HG02852 (cell line): ENCODE measurements around the gene LPP.
A peak's percentile ranks its signal among the peaks of the same experiment; 100 is the strongest.

Source experiments
- ATAC-seq: cut with Tn5 transposase; IDR thresholded peaks from one replicate; pipeline ENCODE4 v1.9.1; 2021; ENCODE audit warnings: mild to moderate bottlenecking, moderate library complexity; ENCODE audit not compliant: unreplicated experiment

The LPP gene

DNA sequence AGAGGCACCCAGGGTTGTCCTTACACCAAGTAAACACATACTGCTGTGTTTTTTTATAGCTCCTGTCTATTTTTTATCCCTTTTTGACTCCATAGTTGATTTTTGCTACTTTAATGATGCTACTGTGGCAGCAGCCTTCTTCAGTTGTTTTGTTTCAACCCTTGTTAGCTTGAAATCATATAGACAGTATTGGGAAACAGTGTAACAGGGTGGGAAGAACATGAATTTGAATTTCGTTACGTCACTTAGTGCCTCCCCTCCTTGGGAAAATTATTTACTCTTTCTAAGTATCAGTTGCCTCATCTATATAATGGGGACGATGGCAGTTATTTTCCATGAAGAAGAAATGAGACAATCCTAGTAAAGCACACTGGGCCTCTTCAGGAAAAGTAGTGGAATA lies 608.0 kb downstream of the LPP start:
- ATAC-seq: no peak

- ATAC-seq: no peak
These were observed 610.7 kb downstream of the LPP start for GRCh38 chr3:188764609-188765008.

DNA sequence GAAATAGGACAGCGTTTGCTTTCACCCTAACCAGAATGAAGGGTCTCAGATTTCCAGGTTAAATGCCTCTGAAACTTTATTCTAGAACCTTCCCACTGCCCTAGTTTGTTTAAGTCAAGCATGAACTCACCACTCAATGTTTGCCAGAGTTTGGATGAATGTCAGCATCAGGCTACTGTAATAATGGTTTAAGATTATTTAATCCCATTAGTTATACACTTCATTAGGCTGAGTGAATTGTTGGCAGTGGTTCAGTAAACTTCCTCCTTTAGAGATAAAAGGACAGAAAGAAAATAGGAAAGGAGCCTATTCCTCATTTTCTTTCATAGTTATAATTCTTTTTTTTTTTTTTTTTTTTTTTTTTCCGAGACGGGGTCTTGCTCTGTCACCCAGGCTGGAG lies 615.9 kb downstream of the LPP start:
- ATAC-seq: no peak

DNA sequence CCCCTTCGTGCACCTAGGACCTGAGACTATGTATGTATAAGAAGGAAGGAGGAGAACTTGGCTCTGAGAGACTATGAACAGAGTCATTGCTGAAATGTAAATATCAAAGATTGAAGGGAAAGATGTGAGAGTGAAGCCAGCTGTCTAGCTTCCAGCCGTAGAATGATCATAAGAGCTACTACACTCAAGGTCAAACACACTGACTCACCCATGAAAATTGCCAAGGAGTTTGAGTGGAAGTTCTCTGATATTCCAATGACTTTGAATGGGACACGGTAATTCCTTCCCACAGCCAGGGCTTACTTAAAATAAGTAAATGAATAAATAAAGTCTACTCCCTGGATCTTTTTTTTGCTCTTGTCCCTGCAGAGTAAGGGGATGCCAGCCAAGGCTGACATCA lies 618.9 kb downstream of the LPP start:
- no peak for ATAC-seq

- ATAC-seq: no peak
These were observed 621.5 kb downstream of the LPP start for GRCh38 chr3:188775412-188775811.

DNA sequence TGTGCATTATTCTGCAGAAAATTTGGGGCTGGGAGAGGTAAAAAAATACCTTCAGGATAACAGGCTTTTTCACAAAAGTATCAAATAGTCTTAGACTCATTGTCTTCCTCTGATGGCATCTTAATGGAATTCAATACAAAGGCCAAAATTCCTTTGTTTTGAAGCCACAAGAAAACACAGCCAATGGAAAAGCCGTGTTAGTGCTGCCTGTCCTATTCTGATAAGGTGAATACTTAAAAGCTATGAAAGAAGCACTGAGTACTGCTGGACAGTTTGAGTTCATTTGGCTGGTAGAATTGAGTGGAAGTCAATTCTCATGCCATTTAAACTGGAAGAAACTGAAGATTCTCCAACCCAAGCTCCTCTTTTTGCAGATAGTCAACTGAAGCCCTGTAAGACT lies 622.5 kb downstream of the LPP start:
- no peak for ATAC-seq

DNA sequence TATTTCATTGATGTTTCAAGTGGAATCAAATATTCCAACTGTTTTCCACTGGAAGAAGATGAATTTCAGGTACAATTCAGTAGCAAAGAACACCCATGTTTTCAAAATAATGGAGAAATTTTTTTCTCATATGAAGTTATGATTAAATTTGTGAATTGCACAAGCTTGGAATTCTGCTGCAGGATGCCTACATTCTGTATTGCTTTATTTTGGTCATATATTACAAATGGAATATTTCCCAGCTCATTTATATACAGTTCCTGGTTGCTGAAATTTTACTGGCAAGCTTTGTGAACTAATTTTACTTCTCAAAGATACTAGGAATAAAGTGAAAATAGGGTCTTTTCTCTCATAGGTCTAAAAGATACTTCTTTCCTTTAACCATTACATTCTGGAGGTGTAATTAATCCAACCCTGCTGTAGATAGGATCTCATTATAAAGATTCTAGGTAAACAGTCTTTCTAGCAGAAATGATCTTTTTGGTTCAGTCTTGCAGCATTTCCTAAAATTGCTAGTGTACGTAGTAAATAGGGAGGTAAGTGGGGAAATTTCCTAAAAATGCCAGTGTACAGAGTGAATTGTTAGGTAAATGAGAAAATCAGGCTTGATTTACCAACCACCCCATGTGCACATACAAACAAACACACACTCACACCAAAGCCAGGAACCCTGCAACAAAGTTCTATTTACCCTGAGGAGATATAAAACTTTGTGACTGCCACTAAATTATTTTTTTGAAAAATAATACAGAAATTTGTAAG lies 624.3 kb downstream of the LPP start:
- ATAC-seq: no peak

DNA sequence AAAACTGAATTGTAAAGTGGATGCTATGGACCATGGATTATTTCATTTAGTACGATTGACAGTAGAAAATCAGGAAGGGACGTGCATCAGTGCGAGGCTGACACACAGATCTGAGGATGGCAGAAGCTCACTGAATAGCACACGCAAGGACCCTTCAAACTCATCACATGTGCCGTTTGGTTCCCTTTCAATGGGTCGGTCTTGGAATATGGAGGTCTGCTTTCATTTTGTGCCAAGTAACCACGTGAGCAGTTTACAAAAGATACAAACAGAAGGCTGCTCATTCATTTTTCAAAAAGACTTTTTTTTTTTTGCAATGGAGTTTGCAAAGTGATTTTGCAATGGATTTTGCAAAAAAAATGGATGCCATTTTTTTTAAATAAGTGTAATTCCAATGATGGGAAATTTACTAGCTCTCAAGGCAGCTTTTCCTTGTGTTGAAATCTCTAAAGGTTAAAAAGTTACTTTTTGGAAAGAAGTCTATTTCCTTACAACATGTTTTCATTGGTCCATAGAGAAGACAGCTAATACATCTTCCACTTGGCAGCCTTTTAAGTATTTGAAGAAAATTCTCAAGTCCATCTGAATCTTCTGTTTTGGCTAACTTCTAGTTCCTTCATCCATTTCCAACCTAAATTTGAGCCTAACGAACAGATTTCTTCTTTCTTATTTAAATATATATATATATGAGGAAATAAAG lies 625.5 kb downstream of the LPP start:
- ATAC-seq: no peak

- no peak for ATAC-seq
These were observed 626.5 kb downstream of the LPP start for GRCh38 chr3:188780193-188781147.

GRCh38 chr3:188782613-188783124 lies 628.7 kb downstream of the LPP start:
- no peak for ATAC-seq

DNA sequence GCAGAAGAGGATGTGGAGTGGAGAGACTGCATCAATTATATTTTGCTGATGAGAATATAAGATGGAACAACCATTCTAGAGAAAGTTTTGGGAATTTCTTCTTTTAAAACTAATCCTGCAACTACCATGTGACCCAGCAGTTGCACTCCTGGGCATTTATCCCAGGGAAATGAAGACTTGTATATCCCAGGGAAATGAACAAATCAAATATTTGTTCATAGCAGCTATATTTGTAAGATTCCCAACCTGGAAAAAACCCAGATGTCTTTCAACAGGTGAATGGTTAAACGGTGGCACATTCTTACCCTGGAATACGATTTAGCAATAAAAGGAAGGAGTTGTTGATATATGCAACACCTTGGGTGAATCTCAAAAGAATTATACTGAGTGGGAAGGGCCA lies 632.5 kb downstream of the LPP start:
- ATAC-seq: no peak

DNA sequence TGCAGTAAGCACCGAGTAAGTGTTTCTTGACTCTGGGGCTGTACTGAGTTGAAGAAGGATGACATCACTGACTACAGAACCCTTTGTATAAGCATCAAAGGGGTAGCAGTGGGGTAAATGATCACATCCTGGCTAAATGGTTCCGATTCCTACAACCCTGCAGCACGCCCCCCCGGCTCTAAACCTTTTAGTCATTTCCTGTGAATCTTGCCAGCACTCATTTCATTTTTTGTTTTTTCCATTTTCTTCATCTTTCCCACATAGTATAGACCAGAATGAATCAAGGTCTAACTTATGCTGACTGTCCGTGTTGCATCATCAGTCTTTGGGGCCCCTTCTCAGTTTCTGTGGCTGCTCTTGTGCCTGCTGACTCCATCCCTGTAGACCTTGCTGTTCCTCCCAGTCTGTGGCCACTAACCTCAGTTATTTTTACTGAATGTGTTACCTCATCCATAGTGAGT lies 634.7 kb downstream of the LPP start:
- no peak for ATAC-seq

DNA sequence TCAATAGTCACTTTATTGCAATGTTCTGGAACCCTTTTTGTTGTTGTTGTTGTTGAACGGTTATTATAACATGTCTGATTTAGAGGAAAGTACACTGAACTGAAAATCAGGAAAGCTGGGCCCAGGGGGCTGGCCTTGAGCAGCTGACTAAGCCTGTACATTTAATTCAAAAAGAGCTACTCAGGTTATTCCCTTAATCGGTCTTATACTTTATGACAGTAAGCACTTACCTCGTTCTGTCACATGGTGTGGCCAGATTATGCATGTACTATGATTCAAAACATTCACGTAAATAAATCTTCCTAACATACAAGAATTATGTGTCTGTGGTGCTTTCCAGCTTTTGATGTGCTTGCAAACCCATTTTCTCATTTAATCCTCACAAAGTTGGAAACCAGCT lies 635.3 kb downstream of the LPP start:
- no peak for ATAC-seq

DNA sequence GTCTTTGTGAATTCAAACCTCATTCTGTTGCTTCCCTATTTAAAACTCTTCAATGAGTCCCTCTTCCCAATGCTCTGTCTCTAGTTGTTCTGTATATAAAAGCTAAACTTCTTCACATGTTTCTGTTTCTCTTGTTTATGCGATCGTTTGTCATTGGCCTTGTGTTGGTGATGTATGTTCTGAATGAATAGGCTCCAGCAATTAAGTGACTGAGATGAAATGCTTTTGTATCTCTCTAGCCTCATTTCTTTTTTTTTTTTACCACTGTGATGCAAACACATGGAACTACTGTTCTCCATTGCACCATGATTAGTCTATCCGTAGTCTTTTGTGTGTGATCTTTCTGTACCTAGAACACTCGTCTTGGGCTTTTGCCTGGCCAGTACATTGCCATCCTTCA lies 637.4 kb downstream of the LPP start:
- ATAC-seq: no peak

DNA sequence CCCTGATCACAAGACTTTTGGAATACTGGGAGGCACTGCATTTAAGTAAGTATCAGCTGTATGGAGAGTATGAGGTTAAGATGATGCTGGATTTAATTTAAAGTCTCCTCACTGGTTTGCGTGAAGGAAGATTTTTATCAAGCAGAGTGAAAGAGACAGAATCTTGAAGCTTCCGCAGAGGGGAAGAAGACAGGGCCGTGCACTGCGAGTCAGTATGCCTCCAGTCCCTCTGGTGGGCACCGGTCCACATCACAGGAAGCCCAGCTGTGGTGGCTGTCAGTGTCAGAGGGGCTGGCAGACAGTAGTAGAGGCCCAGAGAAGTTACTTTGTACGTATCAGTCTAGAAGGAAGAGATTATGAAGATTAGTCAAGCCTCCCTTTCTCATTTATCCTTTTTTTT lies 638.8 kb downstream of the LPP start:
- no peak for ATAC-seq

DNA sequence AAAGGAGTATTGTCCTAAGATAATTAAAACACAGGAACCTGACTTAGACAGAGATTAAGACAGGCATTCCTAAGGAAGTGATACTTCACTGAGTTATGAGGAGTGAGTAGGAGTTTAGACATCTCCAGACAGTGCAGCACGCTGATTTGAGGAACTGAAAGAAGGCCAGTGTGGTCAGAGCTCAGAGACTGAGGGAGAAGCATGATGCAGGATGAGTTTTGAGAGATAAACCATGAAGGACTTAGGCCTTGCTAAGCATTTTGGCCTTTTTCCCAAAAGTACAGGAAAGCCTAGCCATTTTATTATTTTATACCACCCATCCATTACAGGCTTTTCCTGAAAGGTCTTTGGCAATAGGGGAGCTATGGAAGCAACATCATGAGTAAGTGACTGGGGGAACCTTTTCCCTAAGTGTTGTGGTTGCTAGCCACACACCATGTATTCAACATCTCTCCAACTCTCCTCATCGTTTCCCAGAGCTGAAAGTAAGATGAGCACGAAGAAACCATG lies 642.2 kb downstream of the LPP start:
- ATAC-seq: peak; percentile 89

DNA sequence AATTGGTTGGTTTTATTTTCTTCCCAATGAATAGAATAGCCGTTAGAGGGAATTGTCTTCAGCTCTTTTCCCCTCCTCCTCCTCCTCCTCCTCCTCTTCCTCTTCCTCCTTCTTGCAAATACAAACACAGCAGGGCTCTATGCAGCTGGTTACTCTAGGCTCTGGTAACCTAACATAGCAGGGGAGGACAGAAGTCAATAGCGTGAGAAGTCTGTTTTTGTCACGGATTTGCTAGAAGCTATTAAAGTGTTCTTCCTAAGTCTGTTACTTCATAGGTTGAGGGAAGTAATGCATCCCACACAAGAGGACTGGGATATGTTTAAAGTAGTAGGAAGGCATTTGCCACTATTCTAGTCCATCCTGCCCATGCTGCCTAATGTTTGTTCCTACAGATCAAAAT lies 643.1 kb downstream of the LPP start:
- ATAC-seq: no peak

- no peak for ATAC-seq
These were observed 644.7 kb downstream of the LPP start for GRCh38 chr3:188798556-188799145.

- ATAC-seq: no peak
These were observed 647.4 kb downstream of the LPP start for GRCh38 chr3:188801393-188801792.

DNA sequence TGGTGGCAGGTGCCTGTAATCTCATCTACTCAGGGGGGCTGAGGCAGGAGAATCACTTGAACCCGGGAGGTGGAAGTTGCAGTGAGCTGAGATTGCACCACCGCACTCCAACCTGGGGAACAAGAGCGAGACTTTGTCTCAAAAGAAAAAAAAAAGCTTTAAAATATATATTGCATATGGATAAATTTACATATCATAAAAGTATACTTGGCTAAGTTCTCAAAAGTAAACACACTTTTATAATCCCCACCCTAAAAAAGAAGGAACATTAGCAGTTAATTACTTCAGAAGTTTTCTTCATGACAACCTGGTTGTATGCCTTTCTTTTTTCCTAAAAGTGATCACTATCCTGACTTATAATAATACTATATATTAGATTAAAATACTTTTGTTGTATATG lies 648.7 kb downstream of the LPP start:
- no peak for ATAC-seq

GRCh38 chr3:188807006-188807405 lies 653.0 kb downstream of the LPP start:
- no peak for ATAC-seq
